NCI-H2171 (cell line): ENCODE data around the gene SUN1.

ENCODE experiments used
- DNase-seq: peaks from one replicate; lab custom pipeline; 2025; lab: John Stamatoyannopoulos, UW

Gene SUN1

DNA sequence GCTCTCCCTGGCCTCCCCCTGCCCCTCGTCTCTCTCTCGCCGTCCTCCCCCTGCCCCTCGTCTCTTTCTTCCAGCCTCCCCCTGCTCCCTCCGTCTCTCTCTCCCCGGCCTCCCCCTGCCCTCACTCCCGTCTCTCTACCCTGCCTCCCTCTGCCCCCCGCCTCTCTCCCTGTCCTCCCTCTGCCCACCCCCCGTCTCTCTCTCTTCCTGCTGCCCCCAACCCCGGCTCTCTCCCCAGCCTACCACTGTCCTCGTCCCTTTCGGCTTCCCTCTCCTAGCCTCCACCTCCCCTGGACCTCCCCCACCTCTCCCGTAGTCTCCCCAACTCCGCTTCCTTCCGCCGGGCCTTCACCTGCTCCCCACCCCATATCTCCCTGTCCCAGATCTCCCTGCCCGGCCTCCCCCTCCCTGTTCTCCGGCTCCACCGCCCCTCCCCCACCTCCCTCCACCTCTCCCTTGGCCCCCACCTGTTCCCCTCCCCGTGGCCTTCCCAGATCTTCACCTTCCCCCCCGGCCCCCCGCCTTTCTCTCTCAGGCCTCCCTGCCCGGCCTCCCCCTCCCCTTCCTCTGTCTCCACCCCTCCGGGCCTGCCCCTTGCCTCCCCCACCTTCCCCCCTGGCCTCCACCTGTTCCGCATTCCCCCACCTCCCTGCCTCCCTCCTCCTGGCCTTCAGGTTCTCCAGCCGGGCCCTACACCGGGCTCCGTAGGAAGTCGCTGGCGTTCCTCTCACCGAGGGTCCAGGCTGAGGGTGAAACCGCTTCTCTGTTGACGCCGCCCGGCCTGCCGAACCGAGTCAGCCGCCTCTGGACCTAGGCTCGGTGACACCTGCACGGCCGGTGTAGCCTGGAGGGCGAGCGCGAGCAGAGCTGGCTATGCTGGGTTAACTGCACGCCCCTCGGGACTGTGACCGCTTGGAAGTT is 45.3 kb downstream of the SUN1 start:
- DNase-seq, result no peak

DNA sequence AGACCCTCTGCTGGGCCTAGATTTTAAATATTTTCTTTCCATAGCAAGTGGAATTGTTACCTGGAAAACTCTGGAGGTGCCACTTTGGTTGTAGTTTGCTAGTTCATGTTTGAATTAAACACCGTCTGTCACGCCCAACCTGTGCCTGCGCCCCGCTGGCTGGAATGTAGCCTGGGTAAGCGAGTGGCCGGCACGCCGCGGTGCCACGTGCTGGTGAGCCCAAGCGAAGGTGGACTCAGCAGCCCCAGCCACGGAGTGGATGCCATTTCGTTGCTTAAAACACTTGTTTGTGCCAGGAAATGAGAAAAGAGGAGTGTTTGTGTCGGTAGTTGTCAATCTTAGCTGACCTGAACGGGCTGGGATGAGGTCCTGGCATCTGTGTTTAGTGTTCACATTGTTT is 46.8 kb downstream of the SUN1 start:
- DNase-seq, result no peak

DNA sequence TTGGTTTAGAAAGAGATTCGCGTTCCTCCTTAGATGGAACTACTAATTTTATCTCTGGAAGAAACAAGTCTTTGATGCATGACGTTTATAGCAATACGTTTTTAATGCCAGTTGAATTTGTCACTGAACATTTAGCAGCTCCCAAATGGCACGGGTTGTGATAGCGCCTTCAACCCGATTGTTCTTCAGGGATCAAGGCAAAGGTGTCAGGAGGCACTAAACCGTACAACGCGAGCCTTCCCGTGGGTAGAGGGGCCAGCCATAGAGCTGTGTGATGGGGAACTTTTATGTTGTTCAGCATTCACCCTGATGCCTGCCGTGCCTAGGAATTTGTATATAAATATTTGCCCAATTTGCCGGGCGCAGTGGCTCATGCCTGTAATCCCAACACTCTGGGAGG is 47.4 kb downstream of the SUN1 start:
- DNase-seq, result no peak

GRCh38 chr7:880450-880849 is 48.2 kb downstream of the SUN1 start:
- DNase-seq, result no peak

- DNase-seq, result no peak
These were observed 49.4 kb downstream of the SUN1 start for GRCh38 chr7:881441-882234.

- no peak for DNase-seq
These were observed 50.2 kb downstream of the SUN1 start for GRCh38 chr7:882336-883035.

- DNase-seq, result no peak
These were observed 51.1 kb downstream of the SUN1 start for GRCh38 chr7:883055-884021.

GRCh38 chr7:884191-885003 is 52.1 kb downstream of the SUN1 start:
- no peak for DNase-seq

DNA sequence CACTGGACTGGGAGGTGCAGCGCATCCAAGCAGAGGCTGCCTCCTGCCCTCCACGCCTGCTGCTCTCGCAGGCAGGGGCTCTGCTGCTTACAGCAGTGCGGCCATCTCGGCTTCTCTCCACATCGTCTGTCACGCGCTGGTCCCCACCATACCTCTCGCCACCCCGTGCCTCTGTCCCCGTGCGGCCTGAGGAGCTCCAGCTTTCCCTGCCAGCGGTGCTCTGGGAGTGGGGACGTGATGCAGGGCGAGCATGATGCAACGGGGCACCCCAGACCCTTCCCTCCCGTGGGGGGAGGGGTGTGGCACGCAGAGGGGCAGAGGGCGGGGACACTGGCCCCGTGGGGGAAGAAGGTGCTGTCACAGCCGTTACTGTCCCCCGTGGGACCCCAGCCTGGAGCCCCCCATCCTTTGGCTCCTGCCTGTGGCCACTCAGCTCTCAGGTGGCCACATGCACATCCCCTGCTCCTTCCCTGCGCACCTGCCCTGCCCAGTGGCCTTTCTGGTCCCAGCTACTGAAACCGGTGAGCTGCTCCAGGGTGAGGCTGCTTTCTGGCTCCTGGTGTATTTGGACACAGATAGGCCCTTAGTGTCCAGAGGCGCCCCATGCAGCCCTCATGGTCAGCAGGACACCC is 53.1 kb downstream of the SUN1 start:
- no peak for DNase-seq

DNA sequence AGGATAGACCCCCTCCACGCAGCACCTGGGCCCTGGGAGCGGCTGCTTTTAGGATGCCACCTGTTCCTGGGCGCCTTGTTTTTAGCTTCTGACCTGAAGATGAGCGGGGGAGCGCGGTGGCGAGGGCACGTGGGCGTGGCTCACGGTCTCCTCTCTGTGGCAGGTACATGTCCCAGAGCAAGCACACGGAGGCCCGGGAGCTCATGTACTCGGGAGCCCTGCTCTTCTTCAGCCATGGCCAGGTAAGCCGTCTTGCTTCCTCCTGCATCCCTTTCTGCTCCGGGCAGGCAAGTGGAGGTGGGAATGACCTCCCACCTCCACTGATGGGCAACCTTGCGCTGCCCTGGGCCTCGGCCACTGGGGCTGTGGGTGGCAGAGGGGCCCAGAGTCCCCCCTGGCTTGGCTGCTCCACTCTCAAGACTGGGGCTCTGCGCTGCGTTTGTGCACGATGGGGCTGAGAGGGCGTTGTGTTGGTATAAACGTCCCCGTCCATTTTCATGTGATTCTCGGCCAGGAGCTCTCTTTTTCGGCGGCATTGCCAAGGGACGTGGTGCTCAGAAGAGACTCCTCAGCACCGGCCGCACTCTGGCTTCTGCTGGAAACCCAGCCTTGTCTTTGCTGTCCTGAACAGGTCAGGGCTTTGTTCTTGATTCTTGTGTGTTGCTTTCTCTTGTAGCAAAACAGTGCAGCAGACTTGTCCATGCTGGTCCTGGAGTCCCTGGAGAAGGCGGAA is 53.8 kb downstream of the SUN1 start:
- no peak for DNase-seq

DNA sequence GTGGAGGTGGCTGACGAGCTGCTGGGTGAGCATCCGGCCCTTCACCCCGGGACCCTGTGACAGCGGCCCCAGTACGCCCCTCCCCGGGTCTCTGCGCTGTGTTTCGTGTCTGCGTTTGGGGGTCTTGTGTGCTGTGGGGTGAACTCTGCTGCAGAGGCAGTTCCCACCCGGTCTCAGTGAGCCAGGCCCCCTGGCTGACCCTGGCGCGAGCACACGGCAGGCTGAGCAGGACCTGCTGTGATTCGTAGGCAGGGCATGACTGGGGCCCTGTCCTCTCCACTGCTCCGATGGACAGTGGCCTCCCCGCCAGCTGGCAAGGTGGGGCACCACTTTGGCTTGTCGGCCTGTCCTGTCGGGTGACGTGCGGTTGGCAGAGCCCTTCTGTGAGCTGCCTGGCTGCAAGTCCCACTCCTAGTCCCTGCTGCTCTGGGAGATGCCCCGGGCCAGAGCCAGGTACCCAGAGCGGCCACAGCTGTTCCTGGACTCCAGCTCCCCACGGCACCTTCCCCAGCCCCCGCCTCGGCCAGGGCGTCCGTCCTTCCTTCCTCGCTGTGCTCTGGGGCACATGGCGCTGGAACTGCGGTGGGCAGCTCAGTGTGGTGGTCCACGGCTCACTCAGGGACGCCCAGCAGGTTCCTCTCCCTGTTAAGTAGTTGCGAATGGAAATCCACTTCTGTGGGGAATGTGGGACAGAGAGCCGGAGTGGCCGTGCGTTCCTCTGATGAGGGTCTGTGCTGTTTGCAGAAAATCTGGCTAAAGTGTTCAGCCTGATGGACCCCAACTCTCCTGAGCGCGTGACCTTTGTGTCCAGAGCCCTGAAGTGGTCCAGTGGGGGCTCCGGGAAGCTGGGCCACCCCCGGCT is 54.6 kb downstream of the SUN1 start:
- no peak for DNase-seq

DNA sequence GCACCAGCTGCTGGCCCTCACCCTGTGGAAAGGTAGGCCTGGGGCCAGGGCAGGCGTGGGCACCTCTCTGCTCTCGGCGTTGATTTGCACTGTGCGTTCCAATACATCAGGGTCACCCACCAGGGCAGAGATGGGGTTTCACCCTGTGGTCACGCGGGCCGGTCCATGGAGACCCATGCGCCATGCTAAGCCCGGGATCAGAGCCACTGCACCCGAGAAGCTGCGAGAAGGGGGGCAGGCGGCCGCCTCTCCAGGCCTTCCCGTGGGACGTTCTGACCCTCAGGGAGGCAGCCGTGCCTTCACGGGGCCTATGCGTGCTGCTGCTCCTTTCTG is 55.2 kb downstream of the SUN1 start:
- DNase-seq, result no peak

- DNase-seq, result no peak
These were observed 56.1 kb downstream of the SUN1 start for GRCh38 chr7:888081-889024.

DNA sequence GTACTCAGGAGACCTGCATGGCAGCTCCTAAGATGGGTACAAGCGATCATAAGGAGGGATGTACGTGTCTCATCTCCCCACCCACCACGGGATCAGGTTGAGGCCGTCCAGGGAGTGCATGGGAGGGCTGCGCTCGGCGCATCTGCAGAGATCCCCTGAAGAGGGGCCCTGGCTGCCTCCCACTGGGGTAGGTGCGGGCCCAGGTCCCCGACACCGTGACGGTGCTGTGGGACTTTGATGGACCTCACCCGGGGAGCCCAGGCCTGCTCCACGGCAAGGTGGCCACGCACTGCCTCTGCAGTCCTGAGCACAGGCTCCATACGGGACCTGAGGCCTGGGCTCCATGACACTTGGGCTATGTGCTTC is 56.7 kb downstream of the SUN1 start:
- DNase-seq, result no peak

DNA sequence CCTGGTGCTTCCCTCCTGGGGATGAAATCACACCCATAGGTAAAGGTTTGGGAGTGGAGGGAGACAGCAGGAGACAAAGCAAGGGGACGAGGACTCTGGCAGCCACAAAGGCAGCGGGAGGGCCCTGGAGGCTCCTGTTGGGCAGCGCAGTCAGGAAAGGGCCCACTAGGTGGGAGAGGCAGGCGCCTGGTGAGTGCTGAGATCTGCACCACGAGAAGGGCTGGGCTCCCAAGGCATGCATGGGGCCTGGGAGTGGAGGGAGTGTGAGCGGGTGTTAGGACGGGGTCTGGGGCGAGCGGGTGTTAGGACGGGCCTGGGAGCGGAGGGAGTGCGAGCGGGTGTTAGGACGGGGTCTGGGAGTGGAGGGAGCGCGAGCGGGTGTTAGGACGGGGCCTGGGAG is 57.1 kb downstream of the SUN1 start:
- no peak for DNase-seq

DNA sequence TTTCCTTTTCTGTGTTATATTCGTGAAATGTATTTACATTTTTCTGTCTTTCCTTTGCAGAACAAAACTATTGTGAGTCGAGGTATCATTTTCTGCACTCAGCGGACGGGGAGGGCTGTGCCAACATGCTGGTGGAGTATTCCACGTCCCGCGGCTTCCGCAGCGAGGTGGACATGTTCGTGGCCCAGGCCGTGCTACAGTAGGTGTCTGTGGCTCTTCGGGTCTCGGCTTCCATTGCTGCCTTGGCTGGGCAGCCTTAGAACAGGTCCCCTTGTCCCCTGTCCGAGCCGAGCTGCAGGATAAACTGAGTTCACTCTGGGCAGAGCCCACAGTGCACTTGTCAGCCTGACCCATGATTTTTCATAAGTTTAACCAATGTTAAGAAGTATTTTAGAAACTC is 58.6 kb downstream of the SUN1 start:
- no peak for DNase-seq

DNA sequence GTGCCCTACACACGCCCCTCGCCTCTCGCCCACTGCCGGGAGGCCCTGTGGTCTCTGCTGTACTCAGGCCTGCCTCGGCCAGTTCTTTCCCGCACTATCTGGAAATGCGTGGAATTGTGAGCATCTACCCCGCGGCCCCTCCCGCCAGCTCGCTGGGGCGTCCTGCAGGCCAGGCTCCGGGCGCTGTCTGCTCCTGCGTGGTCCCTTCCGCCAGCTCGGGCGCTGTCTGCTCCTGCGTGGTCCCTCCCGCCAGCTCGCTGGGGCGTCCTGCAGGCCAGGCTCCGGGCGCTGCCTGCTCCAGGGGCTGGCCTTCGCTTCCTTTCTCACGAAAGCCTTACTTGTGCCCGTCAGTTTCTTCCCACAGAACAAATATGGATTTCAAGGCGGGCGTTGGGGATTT is 59.0 kb downstream of the SUN1 start:
- DNase-seq, result no peak

DNA sequence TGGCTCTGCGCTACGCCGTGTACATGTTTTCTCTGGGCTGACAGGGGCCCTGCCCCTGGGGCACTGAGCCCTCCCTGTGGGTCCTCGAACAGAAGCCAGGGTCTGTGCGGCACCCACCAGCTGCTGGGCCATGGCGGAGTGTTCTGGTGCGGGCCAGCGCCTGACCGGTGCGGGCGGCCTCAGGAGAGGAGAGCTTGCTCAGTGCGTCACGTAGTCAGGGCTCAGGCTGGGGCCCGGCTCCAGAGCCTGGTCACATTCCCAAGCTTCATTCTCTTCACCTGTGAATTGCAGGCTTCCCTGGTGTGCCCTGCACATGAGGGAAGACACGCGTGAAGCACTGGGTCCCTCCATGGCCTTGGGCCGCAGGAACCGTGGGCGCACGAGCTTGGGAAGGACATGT is 59.5 kb downstream of the SUN1 start:
- no peak for DNase-seq
